HG02759 (cell line): Measurements from ENCODE around the gene OR5F1.

Experiments
- ATAC-seq: cut with Tn5 transposase; IDR thresholded peaks from one replicate; pipeline ENCODE4 v1.9.1; 2021; ENCODE audit warnings: mild to moderate bottlenecking, moderate library complexity; ENCODE audit not compliant: unreplicated experiment

Gene OR5F1

GRCh38 chr11:55994525-55994924 is at the start of gene OR5F1:
Gene OR5F1, minus strand, starts transcription at chr11:55994625. Its CDS starts 0 bp downstream, at chr11:55994625.
- no peak for ATAC-seq

DNA sequence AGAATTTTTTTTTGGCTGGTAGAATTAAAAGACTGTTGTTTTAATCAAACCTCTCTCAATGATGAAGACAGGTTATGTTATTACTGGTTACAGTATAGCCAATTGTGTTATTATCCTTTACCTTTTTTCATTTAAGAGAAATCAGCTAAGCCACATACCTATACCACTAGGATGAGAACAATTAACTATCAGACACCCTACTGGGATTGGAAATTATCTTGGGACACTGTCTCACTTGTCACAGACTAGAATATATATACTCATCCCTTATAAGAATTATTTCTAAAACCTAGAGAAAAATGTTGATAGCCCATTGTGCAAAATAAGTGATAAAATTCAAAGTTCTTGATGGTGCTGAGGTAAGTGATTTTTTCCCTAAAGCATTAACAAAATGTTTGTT is 32.9 kb upstream of the OR5F1 start, which contains the start of gene OR5AS1:
TSS of gene OR5AS1 (plus strand) at position 301 of the 400 bp plus-strand sequence. CDS start 2,765 bp downstream, outside the sequence.
- no peak for ATAC-seq

DNA sequence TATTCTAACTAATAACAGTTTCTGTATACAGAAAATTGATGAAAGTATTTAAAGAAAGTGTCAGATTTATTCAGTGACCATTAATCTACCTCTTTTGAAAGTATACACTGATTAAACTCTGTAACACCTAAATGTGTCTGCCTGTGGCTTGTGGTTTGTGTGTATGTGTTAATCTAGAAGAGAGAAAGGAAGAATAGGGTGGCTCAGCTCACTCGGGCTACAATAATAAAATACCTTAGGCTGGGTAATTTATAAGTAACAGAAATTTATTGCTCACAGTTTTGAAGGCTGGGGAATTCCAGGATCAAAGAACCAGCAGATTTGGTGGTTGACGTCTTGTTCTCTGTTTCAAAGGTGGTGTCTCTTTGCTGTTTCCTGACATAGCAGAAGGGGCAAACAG is 19.4 kb upstream of the OR5F1 start:
- ATAC-seq: no peak

DNA sequence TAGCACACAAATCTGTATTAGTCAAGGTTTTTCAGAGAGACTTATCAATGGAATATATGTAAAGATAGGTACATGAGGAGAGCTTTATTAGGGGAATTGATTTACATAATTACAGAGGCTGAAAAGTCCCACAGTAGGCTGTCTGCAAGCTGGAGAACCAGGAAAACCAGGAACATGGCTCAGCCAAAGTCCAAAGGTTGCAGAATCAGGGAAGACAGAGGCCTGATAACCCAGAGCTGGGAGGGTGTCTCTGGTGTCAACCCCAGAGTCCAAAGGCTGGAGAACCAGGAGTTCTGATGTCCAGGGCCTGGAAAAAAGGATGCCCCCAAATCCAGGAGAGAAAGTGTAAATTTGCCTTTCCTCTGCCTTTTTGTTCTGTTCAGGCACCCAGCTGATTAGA is 16.3 kb upstream of the OR5F1 start:
- ATAC-seq: no peak

DNA sequence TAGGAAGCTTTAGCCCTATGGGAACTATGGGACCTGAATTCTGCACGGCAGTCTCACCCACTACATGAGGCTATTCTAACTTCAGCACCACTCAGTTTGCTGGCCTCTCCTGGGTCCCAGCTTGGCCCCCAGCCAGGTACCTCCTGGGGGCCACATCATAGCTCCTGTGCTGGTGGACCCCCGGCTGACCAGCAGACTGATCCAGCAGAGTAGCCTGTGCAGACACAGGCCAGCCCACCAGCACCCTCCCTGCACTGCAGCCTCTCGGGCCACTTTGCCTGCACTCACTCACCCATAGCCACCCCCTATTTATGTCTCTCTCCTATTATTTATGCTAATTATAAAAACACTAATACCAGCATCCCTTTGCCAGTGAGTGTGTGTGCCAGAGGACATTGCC is 23.5 kb downstream of the OR5F1 start:
- ATAC-seq: no peak

DNA sequence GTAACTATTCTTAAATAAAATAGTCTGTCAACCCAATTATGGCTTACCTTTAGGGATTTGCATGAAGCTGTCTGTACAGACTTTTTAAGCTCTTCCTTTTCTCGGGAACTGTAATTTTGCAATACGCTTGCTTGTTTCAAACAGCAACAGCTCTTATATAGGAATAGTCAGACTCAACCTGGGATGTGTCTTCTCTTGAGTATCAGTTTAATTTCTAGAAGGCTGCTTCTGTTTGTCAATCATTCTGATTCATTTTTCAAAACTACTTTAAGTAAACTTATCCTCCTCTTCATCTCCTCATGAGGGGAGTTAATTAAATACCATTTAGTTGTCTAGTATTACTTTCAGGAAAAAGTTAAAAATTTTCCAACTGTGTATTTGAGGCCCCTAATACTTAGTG is 24.6 kb downstream of the OR5F1 start, which contains the start of gene OR10AG1:
TSS of gene OR10AG1 (minus strand) at position 101 of the 400 bp plus-strand sequence. CDS start at position 63, 38 bp downstream.
- no peak for ATAC-seq

DNA sequence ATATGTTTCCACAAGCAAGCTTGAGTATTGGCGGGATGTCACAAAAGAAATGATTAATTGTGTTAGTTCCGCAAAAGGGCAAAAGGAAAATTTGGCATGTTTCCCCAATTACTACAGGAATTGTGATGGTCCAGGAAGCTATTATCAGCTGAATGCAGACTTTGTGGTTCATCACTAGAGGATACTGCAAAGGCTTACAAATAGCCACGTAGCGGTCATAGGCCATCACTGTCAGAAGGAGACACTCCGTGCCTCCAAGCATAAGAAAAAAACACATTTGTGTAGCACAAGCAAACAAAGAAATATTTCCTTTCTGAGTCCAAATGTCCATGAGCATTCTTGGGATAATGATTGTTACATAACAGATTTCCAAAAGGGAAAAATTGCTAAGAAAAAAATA is 26.5 kb downstream of the OR5F1 start:
- ATAC-seq: no peak

DNA sequence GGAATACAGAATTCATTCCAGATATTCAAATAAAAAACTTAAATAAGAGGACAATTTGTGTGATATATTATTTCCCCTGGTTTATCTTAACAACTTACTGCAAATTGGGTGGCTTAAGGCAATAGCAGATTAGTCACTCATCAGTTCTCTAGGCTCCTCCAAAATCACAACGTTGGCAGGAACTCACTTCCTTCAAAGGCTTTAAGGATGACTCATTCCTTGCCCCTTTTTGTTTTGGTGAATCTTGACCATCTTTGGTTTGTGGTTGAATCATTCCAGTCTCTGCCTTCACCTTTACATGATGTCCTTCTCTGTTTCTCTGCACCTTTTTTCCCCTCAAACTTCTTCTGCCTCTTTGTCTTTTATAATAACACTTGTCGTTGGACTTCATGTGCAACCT is 28.0 kb downstream of the OR5F1 start:
- ATAC-seq: no peak

DNA sequence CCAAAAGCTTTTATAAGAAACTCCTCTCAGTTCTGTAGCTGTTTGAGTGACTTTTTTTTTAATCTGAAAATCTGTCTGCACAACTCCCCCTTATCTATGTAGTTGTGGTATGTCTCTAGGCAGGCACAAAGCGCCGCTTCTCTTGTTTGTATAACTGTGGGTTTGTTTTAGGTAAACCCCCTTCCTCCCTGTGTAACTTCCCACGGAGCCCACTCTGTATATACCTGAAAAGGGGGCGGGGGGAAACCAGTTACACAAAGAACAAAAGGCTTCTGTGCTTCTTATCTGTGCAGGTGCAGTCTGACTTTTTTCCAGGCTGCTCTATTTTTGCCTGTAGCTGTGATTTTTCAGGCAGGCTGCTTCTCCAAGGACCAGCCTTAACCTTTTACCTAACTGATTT is 37.9 kb downstream of the OR5F1 start:
- ATAC-seq: no peak

- ATAC-seq: no peak
Observed at GRCh38 chr11:55949330-55949729, 45.1 kb downstream of the OR5F1 start.
